ENCODE results near the gene TOR1A.

Gene TOR1A

GRCh38 chr9:129866394-129867135, 42.6 kb upstream of the TOR1A start:
- DNase-seq (ENCODE audit: low read depth) = no peak
- no peak overlapping the region for H3K4me3 ChIP-seq (ENCODE audit: low read length)
- TF ChIP-seq, protein P1, sequence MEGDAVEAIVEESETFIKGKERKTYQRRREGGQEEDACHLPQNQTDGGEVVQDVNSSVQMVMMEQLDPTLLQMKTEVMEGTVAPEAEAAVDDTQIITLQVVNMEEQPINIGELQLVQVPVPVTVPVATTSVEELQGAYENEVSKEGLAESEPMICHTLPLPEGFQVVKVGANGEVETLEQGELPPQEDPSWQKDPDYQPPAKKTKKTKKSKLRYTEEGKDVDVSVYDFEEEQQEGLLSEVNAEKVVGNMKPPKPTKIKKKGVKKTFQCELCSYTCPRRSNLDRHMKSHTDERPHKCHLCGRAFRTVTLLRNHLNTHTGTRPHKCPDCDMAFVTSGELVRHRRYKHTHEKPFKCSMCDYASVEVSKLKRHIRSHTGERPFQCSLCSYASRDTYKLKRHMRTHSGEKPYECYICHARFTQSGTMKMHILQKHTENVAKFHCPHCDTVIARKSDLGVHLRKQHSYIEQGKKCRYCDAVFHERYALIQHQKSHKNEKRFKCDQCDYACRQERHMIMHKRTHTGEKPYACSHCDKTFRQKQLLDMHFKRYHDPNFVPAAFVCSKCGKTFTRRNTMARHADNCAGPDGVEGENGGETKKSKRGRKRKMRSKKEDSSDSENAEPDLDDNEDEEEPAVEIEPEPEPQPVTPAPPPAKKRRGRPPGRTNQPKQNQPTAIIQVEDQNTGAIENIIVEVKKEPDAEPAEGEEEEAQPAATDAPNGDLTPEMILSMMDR (conservative IDR thresholded peaks at IDR 0.05; ENCODE audit: low read length) = no peak

- TF ChIP-seq, protein P1 (conservative IDR thresholded peaks at IDR 0.05; ENCODE audit: low read length) = no peak
- H3K4me3 ChIP-seq (ENCODE audit: low read length) = no peak overlapping the region
- DNase-seq (ENCODE audit: low read depth) = no peak
These were observed 41.9 kb upstream of the TOR1A start for GRCh38 chr9:129865668-129866320.

DNA sequence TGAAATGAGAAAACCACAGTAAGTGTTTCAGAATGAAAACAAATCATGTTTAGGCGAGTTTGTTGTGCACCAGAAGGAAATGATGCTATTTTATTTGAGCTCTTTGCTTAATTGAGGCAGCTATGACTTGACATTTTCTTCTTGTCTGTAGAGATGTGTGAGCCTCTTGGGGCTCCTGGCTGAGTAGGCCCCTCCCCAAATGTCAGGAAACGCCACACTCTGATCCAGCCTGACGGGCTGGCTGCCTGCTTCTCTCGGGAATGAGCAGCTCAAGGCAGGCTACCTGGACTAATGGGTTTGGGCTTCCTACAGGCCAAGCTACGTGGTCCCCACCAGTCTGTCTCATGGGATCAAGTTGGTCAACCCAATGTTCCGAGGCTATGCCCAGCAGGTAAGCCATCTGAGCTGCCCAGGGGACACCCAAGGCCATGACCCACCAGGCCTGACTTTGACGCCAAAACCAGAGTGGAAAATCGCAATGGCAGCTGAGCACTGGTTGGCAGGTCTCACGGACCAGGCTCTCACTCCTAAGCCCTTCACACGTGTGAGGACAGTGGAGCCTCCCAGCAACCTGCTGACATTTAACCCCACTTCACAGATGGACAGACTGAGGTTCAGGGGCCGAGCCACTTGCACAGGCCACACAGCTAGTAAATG, 41.2 kb upstream of the TOR1A start:
- H3K4me3 ChIP-seq (ENCODE audit: low read length) = no peak overlapping the region
- TF ChIP-seq, protein P1 (conservative IDR thresholded peaks at IDR 0.05; ENCODE audit: low read length) = no peak
- no peak for DNase-seq (ENCODE audit: low read depth)

DNA sequence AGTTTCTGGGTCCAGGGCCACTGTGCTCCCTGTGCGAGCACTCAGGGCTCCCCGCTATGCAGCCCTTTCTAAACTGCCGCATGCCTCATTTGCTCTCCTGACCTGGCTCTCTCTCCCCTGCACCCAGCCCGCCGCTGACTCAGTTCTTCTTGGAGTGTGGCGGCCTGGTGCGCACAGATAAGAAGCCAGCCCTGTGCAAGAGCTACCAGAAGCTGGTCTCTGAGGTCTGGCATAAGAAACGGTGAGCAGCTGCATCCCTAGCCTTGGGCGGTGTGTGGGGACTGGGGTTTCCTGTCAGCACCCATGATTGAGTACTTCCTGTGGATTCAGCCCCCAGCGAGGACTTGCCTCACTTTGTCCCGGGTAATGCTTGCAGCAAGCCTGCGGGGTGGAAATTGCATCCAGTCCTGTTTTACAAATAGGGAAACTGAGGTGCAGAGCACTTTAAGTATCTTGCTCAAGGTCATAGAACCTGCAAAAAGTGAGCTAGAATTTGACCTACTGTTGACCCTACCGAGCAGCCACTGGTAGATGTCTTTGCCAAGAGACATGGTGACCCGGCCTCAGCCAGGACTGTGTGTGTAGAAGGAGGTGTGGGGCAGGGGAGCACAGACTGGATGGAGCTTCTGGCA, 39.2 kb upstream of the TOR1A start:
- TF ChIP-seq, protein P1 (conservative IDR thresholded peaks at IDR 0.05; ENCODE audit: low read length) = no peak
- no peak overlapping the region for H3K4me3 ChIP-seq (ENCODE audit: low read length)
- DNase-seq (ENCODE audit: low read depth) = peak; percentile 61

- DNase-seq (ENCODE audit: low read depth) = no peak
- H3K4me3 ChIP-seq (ENCODE audit: low read length) = no peak overlapping the region
- TF ChIP-seq, protein P1 (conservative IDR thresholded peaks at IDR 0.05; ENCODE audit: low read length) = no peak
These were observed 37.5 kb upstream of the TOR1A start for GRCh38 chr9:129861447-129861827.

GRCh38 chr9:129860653-129861446, 36.9 kb upstream of the TOR1A start:
- no peak overlapping the region for H3K4me3 ChIP-seq (ENCODE audit: low read length)
- DNase-seq (ENCODE audit: low read depth) = no peak
- TF ChIP-seq, protein P1 (conservative IDR thresholded peaks at IDR 0.05; ENCODE audit: low read length) = no peak
